GM12801 (cell line): ENCODE data around the gene FLRT1.

Source experiments
- TF ChIP-seq, protein P1 (sequence below): IDR thresholded peaks from one replicate; pipeline ENCODE4 v1.5.1; 2011; ENCODE audit warnings: control low read depth; ENCODE audit not compliant: insufficient read length; ENCODE audit errors: extremely low read depth

The FLRT1 gene

DNA sequence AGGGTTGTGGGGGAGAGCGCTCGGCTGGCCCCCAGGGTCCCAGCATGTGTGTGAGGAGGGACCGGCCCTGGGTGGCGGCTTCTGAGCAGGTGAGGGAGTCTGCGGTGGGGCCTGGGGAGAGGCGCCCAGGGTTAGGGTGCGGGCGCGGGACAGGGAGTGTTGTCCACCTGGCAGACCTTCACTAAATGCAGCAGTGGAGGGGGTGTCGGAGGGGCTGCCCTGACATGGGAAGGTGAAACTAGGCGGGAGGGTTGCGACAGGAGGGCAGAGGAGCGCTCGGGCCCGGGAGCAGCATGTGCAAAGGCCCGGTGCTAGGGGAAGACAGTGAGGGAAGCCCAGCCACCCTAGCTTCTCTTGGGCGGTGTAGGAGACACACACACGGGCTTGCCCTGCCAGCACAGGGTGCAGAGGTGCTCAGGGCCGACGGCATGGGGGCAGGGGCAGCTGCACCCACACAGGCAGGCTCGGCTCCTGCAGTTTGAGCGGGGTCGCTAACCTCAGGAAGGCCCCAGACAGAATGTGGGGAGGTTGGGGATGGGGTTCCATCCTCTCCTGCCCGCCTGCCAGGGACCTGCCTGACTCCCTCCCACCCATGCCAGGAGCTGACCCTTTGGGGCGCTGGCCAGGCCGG lies 27.3 kb upstream of the FLRT1 start:
- TF ChIP-seq, protein P1, sequence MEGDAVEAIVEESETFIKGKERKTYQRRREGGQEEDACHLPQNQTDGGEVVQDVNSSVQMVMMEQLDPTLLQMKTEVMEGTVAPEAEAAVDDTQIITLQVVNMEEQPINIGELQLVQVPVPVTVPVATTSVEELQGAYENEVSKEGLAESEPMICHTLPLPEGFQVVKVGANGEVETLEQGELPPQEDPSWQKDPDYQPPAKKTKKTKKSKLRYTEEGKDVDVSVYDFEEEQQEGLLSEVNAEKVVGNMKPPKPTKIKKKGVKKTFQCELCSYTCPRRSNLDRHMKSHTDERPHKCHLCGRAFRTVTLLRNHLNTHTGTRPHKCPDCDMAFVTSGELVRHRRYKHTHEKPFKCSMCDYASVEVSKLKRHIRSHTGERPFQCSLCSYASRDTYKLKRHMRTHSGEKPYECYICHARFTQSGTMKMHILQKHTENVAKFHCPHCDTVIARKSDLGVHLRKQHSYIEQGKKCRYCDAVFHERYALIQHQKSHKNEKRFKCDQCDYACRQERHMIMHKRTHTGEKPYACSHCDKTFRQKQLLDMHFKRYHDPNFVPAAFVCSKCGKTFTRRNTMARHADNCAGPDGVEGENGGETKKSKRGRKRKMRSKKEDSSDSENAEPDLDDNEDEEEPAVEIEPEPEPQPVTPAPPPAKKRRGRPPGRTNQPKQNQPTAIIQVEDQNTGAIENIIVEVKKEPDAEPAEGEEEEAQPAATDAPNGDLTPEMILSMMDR = no peak

DNA sequence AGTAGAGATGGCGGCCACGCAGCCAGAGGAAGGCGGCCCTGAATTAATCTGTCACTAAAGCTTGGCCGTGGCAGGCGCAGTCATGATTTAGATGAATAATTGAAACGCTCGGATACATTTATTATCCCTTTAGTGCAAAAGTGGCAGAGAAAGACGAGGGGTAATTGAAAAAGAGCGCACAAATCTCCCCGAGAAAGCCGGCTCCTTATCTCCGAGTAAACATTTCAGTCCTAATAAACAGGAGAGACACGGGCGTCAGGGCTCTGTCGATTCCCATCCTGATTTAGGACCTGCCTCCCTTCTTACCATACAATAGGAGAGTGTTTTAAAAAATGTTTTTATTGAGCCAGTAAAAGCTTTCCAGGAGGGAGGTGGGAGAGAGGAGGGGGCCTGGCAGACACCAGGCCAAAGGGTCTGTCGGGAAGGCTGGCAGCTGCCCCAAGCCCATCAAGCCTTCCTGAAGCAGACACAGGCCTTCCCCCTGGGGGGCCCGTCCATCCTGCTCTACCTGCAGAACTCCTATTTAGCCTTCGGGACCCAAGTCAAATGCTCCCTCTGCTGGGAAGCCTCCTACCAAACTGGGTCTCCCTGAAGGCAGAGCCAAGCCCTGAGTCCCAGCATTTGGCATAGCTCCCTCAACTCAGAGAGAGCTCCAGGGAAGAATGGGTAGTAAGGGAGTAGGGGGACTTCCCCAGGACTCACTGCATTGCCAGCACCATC lies 26.7 kb upstream of the FLRT1 start:
- TF ChIP-seq, protein P1 = no peak

DNA sequence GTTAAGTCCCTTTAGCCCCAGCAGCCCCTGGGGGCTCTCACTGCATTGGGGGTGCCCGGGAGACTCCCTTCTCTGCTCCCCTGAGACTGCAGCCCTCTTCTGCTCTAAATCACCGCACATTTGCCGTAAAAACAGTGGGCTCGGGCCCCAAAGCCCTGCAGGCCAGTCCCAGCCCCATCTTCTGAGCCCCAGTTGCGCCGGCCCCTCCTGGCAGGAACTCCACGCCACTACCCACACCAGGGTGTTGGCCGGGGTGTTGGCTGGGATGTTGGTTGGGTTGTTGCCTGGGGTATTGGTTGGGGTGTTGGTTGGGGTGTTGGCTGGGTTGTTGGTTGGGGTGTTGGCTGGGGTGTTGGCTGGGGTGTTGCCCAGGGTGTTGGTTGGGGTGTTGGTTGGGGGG lies 26.0 kb upstream of the FLRT1 start:
- TF ChIP-seq, protein P1 = no peak

DNA sequence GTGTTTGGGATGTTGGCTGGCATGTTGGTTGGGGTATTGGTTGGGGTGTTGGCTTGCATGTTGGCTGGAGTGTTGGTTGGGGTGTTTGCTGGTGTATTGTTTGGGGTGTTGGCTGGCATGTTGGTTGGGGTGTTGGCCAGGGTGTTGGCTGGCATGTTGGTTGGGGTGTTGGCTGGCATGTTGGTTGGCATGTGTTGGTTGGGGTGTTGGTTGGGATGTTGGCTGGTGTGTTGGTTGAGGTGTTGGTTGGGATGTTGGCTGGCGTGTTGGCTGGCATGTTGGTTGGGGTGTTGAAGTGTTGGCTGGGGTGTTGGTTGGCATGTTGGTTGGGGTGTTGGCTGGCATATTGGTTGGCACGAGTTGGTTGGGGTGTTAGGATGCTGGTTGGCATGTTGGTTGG lies 24.9 kb upstream of the FLRT1 start:
- TF ChIP-seq, protein P1 = no peak

DNA sequence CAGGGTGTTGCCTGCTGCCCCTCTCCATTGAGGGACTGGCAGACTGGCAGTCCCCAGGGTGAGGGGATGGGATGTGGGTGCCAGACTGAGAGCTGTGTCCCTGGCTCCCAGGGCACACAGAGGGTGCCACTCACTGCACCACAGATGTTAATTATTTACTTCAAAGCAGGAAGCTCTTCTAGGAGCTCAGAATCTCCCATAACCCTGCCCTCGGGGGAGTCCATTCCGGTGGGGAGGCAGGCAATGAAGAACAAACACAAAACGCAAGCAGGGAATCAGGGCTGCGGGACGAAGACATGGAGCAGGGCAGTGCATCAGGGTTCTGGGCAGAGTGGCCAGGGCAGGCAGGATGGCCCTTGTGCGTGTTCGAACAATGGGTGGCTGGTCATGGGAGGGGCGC lies 24.4 kb upstream of the FLRT1 start:
- TF ChIP-seq, protein P1 = no peak

DNA sequence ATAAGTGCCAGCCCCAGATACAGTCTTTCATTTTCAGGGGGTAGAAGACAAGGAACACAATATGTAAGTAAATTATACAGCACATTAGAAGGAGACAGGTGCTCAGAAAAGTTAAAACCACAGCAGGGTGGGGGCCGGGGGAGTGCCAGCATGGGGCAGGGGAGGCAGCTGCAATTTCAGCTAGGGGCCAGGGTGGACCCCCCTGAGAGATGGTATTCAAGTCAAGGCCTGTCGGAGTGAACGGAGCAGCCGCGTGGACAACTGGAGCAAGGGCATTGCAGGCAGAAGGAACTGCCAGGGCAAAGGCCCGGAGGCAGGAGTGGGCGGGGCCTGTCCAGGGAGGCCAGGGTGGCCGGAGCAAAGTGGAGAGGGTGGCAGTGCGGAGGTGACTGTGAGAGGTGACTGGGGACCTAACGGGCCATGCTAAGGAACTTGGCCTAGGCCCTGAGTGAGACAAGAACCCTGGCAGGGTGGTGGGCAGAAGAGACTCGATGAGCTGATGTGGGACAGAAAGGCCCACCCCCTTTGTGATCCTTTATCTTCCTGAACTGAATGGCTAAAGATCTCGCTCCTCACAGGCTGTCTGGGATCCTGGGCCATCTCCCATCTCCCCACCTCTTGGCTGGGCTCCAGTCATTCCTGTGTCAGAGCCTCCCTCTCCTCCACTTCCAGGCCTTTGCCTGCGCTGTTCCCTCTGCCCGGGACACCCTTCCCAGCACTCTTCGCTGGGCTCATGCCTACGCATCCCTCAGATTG lies 22.4 kb upstream of the FLRT1 start:
- TF ChIP-seq, protein P1 = no peak

DNA sequence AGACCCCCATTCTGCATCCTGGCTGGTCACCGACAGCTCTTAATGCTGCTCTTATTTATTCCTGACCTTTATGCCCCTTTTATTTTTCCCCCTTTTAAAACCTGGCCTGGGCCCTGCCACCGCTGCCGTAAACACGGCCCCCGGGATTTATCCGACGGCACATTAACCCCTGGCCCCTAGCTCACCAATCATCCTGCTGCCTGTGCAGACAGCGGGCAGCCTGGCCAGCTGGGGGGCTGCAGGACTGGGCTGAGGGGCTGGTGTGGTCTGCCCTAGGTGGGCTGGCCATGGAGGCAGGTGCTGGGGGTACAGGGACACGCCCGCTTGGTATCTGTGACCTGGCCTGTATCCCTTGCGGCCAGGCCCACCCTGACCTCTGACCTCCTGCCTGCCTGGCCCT lies 21.4 kb upstream of the FLRT1 start:
- TF ChIP-seq, protein P1 = no peak
